HG03103 (cell line): ENCODE results near the gene FAM240A.

Source experiments
- ATAC-seq: cut with Tn5 transposase; IDR thresholded peaks from one replicate; pipeline ENCODE4 v1.9.1; 2021; ENCODE audit warnings: low read depth; ENCODE audit not compliant: unreplicated experiment

The FAM240A gene

GRCh38 chr3:46660003-46660402 is 47.7 kb downstream of the FAM240A start:
- no peak for ATAC-seq

GRCh38 chr3:46660543-46661523 is 48.5 kb downstream of the FAM240A start:
- no peak for ATAC-seq

DNA sequence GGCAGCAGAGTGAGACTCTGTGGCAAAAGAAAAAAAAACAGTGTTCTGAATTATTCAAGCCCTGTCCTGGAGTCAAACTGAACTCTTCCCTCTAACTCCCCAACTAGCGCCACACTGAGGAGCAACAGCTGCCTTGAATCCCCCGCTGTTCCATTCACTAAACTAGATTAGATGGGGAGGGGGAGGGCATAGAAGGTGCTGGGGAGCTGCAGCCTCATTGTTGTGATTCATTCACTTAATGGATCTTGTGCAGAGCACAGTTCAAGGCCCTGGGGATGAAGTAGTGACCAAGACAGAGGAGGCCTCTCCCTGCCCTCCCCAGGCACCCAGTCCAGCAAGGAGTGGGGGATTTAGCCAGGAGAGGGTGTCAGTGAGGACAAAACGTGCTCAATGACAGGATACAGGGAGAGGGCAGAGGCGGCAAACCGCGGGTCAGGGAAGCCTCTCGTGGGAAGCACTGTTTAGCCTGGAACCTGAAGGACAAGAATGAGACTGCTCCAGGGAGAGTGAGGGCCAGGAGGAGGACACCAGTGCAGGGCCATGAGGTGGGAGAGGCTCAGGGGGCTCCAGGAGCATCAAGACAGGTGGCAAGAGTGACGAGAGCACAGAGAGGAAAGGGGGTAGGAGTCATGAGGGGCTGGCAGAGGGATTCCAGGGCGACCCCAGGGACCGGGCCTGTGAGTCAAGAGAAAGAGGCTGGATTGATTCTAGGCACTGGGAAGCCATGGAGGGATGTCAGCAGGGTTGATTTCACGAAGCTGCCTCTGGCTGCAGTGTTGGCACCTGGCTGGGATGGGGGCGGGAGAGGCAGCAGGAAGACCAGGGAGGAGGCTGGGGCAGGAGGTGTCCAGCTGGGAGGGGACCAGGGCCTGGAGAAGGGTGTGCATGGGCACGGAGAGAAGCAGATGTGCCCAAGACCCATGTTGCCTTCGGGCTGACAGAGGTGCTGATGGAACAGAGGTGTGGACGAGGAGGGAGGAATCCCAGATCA is 49.7 kb downstream of the FAM240A start:
- ATAC-seq = no peak

DNA sequence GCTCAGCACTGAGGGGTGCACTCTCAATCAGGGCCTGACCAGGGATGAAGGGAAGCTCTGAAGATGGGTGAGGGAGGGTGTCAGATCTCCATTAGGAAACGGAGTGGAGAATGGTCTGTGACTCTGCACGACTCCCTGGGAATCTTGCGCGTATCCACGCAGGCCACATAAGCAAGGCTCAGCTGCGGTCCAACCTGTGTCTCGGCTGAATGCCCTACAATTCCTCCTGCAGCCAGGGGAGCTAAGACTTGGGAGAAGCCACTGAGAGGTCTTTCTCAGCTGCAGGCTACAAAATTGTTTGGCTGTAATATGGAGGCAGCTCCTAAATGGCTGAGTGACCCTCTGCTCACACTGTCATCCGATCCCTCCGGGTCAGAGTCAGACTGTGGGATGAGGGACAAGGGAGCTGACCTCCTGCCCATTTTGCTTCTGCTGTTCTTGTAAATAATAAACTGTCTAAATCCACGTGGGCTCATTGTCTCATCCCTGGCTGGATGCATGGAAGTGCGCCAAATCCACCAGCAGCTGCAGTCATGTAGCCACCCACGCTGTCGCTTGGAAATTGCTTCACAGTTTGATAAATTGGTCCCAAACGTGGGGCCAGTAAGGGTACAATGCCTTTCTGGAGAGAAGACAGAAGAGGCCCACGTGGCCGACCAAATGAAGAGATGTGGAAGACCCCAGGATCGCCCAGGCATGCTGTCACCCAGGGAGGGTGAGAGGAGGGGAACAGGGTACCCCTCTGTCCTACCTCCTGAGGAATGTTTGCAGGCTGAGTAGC is 50.6 kb downstream of the FAM240A start:
- ATAC-seq = no peak

DNA sequence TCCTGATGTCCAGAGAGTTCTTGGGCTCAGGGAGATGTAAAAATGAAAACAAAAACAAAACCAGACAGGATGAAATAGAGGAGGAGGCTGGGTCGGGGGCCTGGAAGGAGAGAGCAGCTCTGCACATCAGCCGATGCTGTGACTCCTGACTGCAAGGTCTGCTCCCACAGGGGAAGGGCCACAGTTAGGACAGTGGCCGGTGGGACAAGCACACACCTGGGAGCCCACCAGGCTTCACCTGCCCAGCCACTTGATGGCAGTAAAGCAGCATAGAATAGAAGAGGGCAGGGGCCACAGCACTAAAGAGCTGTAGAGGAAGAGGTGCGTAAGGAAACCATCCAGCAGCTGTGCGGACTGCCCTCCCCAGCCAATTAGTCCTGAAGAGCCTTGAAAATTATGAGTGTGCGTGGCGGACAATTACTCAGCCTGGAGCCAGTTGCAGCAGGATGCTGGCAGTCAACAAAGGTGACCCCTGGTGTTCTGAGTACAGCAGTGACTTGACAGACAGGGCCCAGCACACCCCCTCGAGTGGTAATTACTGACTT is 51.3 kb downstream of the FAM240A start:
- no peak for ATAC-seq

DNA sequence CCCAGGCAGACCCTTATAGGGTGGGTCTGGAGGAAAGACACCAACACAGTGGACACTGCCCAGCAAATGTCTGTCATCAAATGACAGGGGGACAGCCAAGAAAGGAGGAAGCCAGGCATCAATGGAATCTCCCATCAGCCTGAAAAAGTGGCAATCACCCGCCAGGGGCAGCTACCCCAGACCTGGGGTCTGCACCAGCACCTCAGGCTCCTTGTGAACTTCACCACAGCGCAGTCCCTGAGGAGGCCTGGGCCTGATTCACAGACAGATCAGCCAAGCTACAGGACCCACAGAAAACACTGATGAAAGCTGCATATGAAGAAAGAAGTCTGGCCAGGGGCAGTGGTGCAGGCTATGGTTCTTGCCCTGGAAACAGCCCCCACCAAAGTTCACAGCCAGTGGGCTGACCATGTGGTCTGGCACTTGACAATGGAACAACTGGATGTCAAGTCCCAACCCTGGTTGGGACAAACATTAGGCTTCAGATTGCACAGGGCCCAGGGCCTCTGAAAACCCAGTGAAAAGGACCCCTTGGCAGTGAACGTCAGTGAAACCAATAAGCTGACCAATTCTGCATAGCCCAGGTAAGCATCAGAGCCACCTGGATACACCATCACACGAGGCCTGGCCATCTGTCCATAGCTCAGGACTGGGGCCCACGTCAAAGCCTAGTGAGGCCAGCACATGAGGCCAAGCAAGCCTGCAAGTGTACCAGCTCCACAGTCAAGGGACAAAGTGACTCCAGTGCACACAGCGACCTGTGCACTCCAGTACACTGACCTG is 52.1 kb downstream of the FAM240A start:
- no peak for ATAC-seq

DNA sequence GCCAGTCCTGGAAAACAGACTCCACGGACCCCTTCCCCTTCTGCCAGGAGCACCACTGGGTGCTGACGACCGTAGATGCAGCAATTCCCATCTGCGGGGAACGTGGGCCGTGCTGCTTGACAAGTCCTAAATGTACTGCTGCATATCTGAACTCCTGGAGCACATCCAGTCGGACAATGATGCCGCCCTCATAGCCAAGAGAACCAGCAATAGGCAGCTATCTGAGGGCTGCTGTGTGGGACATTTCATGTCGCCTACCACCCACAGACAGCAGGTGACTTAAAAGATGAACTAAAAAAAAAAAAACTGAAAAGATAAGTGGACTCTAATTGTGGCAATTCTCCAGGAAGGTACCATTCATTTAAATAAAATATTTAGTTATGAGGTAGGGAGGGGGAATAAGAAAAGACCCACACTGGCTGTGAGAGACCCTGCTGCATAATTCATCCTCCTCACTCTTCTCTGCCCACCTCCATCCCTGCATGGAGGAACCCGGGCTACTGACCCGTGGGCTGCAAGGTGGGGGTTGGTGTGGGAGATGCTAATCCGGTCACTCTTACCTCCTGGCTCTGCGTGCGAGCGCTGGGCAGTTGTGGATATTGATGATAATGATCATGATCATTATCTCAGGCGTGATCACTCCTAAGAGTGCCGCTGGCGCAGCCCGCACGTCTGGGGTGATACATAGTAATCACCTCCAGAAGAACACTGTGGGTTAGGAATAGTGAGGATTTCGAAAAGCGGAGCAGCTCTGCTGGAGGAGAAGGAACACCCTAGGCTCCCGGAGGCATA is 52.8 kb downstream of the FAM240A start:
- ATAC-seq = no peak

DNA sequence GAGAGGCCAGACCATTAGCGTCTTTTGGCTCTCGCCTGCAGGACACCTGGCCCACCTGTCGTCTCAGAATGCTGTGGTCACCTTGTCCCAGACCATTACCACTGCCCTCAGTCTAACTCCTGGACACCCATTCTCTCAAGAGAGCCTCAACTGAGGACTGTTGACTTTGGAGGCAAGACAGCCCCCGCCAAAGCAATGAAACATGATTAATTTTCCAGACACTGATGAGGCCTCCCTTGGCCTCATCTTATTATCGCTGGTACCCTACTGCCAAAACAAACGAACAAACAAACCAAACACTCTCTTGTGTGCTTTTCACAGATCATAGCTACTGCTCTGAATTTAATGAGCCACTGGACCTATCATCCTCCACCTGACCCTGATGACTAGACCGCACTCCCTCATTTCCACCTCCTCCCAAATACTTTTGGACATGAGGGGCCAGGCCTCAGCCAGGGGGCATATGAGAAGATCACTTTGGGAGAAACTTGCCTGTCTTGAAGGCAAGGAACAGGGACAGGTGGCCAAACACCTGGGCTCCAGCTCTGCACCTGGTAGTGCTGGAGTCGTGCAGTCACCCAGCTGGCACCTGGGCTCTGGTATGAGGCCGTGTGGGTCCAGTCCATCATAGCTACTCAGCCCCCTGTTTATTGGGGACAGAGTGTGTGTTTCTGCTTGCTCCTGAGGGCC is 53.6 kb downstream of the FAM240A start:
- no peak for ATAC-seq

DNA sequence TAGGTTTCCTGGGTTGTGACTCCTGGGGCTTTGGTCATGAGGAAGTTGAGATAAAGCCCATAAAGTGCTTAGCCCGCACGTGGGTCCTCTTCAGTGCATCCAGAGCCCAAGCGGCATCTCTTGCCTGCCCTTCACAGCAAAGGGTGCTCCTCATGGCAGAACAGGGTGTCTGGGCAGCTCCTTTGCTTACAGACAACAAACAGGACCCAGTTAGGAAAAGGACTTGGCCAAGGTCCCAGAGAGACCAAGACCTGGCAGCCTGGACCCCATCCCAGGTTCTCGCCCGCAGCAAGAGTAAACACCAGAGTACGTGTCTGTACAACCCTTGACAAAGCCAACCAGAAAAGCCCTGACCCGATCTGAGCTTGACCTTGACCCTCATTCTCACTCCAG is 54.1 kb downstream of the FAM240A start:
- ATAC-seq = no peak

DNA sequence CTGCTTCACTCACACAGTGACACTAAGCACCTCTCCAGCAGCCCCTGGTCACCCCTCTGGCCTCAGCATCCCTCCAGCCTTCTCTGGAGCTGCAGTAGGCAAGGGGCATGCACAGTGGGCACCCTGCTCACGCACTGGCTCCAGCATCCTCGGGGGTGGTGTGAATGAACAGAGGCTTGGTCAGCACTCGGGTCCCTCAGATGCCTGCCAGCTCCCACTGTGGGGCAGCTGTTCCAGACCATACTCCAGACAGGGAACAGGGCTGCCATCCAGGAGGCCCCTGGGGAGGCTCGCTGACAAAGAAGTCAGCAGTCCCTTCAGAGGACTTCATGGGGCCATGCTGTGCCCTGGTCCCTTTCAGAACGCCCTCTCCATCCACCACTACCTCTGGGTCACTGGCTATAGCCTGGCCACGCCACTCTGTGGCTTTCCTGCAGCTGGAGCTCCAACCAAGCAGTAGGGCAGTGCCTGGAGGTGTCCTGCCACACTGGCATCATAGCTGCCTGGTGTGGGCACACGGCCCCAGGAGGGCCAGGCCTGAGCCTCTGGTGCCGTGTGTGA is 54.8 kb downstream of the FAM240A start:
- no peak for ATAC-seq

- ATAC-seq = no peak
These were observed 55.3 kb downstream of the FAM240A start for GRCh38 chr3:46667657-46668056.

DNA sequence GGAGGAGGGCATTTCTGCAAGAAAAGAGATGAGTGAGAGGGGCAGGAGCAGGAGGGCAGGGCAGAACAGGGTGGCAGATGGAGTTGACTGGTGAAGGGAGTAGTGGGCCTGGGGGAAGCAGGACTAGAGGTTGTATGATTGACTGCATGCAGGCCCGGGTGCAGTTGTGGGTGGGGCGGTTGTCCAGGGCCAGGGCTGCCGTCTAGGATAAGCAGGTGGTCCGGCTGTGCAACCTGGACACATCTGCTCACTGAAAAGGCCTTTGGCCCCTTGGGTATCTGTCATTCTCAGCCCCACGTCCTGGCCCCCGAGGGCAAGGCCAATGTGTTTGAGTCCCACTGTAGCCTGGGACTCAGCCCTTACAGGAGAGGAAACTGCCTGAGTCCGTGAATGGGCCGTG is 55.8 kb downstream of the FAM240A start:
- no peak for ATAC-seq

GRCh38 chr3:46668591-46668990 is 56.3 kb downstream of the FAM240A start:
- no peak for ATAC-seq

DNA sequence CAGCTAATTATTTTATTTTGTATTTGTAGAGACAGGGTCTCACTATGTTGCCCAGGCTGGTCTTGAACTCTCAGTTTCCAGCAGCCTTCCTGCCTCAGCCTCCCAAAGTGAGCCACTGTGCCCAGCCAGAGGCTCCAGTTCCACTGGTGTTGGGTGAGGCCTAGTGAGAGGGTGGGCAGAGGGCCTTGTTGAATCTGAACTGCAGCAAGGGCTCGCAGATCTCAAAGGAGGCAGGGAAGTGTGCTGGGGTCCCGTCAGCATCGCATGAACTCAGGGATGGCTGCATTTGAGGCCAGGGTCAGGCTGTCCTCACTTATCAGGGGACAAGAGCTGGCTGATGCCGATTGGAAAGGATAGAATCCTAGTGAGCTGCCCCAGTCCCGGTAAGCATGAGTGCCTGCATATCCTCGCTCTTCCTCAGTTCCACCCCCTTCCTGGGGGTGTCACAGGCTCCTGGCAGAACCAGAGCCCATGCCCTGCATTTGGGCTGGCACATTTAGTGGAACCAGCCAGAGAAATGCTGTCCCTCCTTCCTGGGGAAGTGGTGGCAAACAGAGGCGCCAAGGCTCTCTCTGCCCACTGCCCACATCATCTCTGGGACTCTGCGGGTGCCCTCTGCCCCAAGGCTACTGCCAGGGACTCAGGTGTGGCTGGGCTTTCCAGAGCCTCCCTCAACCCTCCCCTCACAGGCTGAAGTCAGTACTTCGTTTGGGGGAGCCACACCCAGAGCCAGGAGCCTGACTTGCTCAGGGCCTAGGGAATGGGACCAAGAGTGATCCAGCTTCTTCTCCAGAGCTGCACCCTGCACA is 57.1 kb downstream of the FAM240A start:
- no peak for ATAC-seq

GRCh38 chr3:46670000-46670890 is 57.9 kb downstream of the FAM240A start:
- no peak for ATAC-seq

- no peak for ATAC-seq
These were observed 58.6 kb downstream of the FAM240A start for GRCh38 chr3:46670891-46671427.
